Hematopoietic multipotent progenitor cell treated with erythropoietin and hydrocortisone succinate and interleukin-3 and kit ligand, for 17 days (in vitro differentiated cells): ENCODE results near the gene TCF12.

Source experiments
- DNase-seq: peaks from one replicate; pipeline ENCODE4 v3.0.0-alpha.2; 2015; ENCODE audit warnings: low spot score

TCF12 gene

DNA sequence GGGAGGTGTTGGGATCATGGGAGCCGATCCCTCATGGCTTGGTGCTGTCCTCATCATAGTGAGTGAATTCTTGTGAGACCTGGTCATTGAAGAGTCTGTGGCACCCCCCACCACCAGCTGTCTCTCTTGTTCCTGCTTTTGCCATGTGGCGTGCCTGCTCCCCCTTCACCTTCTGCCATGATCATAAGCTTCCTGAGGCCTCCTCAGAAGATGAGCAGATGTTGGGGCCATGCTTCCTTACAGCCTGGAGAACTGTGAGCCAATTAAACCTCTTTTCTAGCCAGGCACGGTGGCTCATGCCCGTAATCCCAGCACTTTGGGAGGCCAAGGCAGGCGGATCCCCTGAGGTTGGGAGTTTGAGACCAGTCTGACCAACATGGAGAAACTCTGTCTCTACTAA lies 420.9 kb downstream of the TCF12 start:
- no peak for DNase-seq
